Lung microvascular endothelial cell (primary cell): ENCODE data around the gene PLCB1. TPM values are rescaled to one million over a fixed set of nuclear protein-coding genes. Genes with fewer than 3 reads are reported as not detected.

Experiments
- DNase-seq, 2 donors: peaks; one replicate each; pipeline versions ENCODE4 v3.0.0 to v3.0.0-alpha.2; 2010; ENCODE audit warnings: low read depth in 2 of 2
- total RNA-seq: library from RNA; depleted of rRNA; stranded (reverse); fragments of >200 nt; gene quantifications from 2 replicates; pipeline ENCODE4 v1.2.1, GENCODE V29; 2014

PLCB1 gene
- total RNA-seq, 1 donor from 2014 or later, result 12.3 TPM

- no peak for DNase-seq
Observed at GRCh38 chr20:8652396-8652795, 520.3 kb downstream of the PLCB1 start.

- DNase-seq, result peak; percentile 33 to 57
Observed at GRCh38 chr20:8654486-8654885, 522.4 kb downstream of the PLCB1 start.

- DNase-seq, result peak; percentile 95 to 97
Observed at GRCh38 chr20:8656335-8656734, 524.3 kb downstream of the PLCB1 start.

GRCh38 chr20:8657664-8658063, 525.6 kb downstream of the PLCB1 start:
- DNase-seq, result no peak

GRCh38 chr20:8658103-8658502, 526.0 kb downstream of the PLCB1 start:
- DNase-seq, result no peak

- no peak for DNase-seq
Observed at GRCh38 chr20:8661229-8661952, 529.3 kb downstream of the PLCB1 start.

GRCh38 chr20:8662433-8662954, 530.4 kb downstream of the PLCB1 start:
- DNase-seq, result no peak

GRCh38 chr20:8663424-8663823, 531.4 kb downstream of the PLCB1 start:
- no peak for DNase-seq

- peak in 1 of 2 donors; percentile 23 for DNase-seq
Observed at GRCh38 chr20:8664778-8665177, 532.7 kb downstream of the PLCB1 start.

- peak; percentile 26 to 46 for DNase-seq
Observed at GRCh38 chr20:8667306-8667705, 535.2 kb downstream of the PLCB1 start.

GRCh38 chr20:8670207-8670892, 538.3 kb downstream of the PLCB1 start:
- DNase-seq, result no peak

- no peak for DNase-seq
Observed at GRCh38 chr20:8670893-8671215, 538.8 kb downstream of the PLCB1 start.

- DNase-seq, result no peak
Observed at GRCh38 chr20:8671370-8671961, 539.4 kb downstream of the PLCB1 start.

GRCh38 chr20:8673116-8673515, 541.0 kb downstream of the PLCB1 start:
- DNase-seq, result no peak

GRCh38 chr20:8675896-8676295, 543.8 kb downstream of the PLCB1 start:
- no peak for DNase-seq

- no peak for DNase-seq
Observed at GRCh38 chr20:8678098-8678776, 546.2 kb downstream of the PLCB1 start.

GRCh38 chr20:8689337-8689736, 557.3 kb downstream of the PLCB1 start:
- no peak for DNase-seq

- no peak for DNase-seq
Observed at GRCh38 chr20:8690074-8690473, 558.0 kb downstream of the PLCB1 start.

- peak in 1 of 2 donors; percentile 21 for DNase-seq
Observed at GRCh38 chr20:8693709-8694108, 561.6 kb downstream of the PLCB1 start.

- DNase-seq, result no peak
Observed at GRCh38 chr20:8700756-8701155, 568.7 kb downstream of the PLCB1 start.

GRCh38 chr20:8706961-8707700, 575.1 kb downstream of the PLCB1 start:
- DNase-seq, result no peak
